Posterior cingulate gyrus (tissue), 11 donors: ENCODE data around the gene TET1.
"Not testable (repeated sequence)": the region's sequence is repeated elsewhere in the genome, so short reads cannot be mapped to it uniquely, and the experiment has no call there.

Experiments used
- DNase-seq, 10 donors: peaks; one replicate each; pipeline versions ENCODE4 v3.0.0 to v3.0.0-alpha.2; 2020 to 2021; ENCODE audit warnings: mixed read lengths in 3 of 10
- intact Hi-C: fragments of 100-400 bp; cut with DNase I; formaldehyde crosslinking; loops from one replicate; pipeline ENCODE4 v1.15.1; 2023

The TET1 gene

GRCh38 chr10:68666280-68666760, 106.2 kb downstream of the TET1 start:
- intact Hi-C loops: no loop called here
- DNase-seq: no peak

- intact Hi-C loops: no loop called here
- no peak for DNase-seq
Observed at GRCh38 chr10:68668231-68668630, 108.1 kb downstream of the TET1 start.

- no peak for DNase-seq
- intact Hi-C loops: no loop called here
Observed at GRCh38 chr10:68668972-68669371, 108.8 kb downstream of the TET1 start.

GRCh38 chr10:68684413-68684812, 124.3 kb downstream of the TET1 start:
- intact Hi-C loops: no loop called here
- no peak for DNase-seq

DNA sequence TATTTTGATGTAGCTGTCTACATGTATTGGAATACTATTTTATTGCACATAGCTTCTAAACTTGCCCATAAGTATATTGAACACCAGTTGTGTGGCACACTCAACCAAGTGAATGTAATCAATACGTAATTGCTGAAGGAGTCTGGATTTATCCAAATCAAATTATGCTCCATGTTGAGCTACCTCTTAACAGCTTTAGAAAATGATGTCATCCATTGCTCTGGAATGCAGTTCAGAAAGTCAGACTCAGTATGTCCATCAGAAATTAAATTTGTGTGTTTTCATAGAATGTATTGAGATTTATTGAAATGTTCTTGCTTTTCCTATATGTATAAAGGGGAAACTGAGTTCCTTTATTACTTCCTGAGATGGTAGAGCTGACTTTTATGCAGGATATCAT, 135.9 kb downstream of the TET1 start:
- no peak for DNase-seq
- intact Hi-C loops: no loop called here

DNA sequence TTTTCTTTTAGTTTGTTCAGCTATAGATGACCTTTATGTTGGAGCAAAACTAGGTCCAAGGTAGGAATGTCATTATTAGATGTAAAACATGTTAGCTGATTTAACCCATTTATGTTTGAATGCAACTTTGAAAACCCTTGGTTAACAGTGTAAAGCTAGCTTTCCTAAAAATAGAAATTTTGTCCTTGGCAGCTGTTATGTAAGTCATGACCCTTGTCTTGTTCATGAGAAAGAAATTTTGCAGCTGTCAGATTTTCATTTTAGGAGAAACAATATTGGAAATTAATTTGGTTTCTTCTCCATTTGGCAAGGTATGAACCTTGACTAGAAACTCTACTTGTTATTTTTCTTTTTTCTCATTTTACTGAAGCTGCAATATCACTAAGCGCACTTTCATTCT, 137.0 kb downstream of the TET1 start:
- DNase-seq: no peak
- intact Hi-C loops: no loop called here

GRCh38 chr10:68700197-68700596, 140.1 kb downstream of the TET1 start:
- intact Hi-C loops: no loop called here
- no peak for DNase-seq

- no peak for DNase-seq
- intact Hi-C loops: no loop called here
Observed at GRCh38 chr10:68705548-68705947, 145.4 kb downstream of the TET1 start.

DNA sequence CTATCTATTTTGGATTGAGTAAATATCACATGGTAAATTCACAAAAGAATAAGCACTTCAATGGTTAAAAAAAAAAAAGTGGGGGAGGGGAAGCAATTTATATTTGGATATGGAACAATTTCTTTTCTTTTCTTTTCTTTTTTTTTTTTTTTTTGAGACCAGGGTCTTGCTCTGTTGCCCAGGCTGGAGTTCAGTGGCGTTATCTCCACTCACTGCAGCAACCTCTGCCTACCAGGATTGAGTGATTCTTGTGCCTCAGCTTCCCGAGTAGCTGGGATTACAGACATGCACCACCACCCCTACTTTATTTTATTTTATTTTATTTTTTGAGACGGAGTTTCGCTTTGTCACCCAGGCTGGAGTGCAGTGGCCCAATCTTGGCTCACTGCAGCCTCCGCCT, 148.8 kb downstream of the TET1 start:
- intact Hi-C loops, DNase-seq: not testable (repeated sequence)

DNA sequence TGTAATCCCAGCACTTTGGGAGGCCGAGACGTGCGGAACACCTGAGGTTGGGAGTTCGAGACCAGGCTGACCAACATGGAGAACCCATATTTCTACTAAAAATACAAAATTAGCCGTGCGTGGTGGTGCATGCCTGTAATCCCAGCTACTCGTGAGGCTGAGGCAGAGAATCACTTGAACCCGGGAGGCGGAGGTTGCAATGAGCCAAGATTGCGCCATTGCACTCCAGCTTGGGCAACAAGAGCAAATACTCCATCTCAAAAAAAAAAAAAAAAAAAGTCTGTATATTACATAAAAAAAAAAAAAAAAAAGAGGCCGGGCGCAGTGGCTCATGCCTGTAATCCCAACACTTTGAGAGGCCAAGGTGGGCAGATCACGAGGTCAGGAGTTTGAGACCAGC, 152.9 kb downstream of the TET1 start:
- intact Hi-C loops, DNase-seq: not testable (repeated sequence)

DNA sequence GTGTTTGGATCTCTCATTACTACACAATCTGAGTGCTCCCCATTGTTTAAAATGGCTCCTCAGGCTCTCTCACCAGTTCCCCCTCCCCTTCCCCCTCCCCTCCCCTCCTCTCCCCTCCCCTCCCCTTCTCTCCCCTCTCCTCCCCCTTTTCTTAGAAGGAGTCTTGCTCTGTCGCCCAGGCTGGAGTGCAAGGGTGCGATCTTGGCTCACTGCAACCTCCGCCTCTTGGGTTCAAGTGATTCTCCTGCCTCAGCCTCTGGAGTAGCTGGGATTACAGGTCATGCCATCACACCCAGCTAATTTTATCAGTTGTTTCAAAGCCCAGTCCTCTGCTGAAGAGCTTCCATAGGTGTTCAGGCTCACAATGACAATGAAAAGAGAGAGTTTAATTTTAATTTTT, 157.3 kb downstream of the TET1 start:
- intact Hi-C loops: no loop called here

GRCh38 chr10:68720793-68721672, 160.9 kb downstream of the TET1 start, which contains the start of gene CCAR1:
Gene CCAR1 (plus strand): TSS chr10:68721239. CDS start chr10:68722505, 1,266 bp downstream.
- intact Hi-C loops: loop anchor here (1.0 to 10.0 kb wide), 4 partner anchors 121 to 194 kb away; partner anchors contain the start of genes DDX50, SLC25A16 and TET1
- peak; percentile 92 to 99 (median 94) for DNase-seq

More for the DNA sequence above, 157.3 kb downstream of the TET1 start:
- DNase-seq: no peak

GRCh38 chr10:68721673-68722335, 161.7 kb downstream of the TET1 start:
- intact Hi-C loops: loop anchor here (1.0 to 10.0 kb wide), 4 partner anchors 122 to 195 kb away; partner anchors contain the start of genes DDX50, SLC25A16 and TET1
- peak in 1 of 10 donors; percentile 13 for DNase-seq

GRCh38 chr10:68725016-68725415, 164.9 kb downstream of the TET1 start:
- no peak for DNase-seq
- intact Hi-C loops: loop anchor here (10.0 kb wide), 1 partner anchor 180 kb away; the partner anchor contains the start of gene DDX50

GRCh38 chr10:68727146-68727545, 167.0 kb downstream of the TET1 start:
- no peak for DNase-seq
- intact Hi-C loops: loop anchor here (10.0 kb wide), 1 partner anchor 178 kb away; the partner anchor contains the start of gene DDX50

GRCh38 chr10:68732651-68733050, 172.5 kb downstream of the TET1 start:
- intact Hi-C loops: no loop called here
- no peak for DNase-seq

DNA sequence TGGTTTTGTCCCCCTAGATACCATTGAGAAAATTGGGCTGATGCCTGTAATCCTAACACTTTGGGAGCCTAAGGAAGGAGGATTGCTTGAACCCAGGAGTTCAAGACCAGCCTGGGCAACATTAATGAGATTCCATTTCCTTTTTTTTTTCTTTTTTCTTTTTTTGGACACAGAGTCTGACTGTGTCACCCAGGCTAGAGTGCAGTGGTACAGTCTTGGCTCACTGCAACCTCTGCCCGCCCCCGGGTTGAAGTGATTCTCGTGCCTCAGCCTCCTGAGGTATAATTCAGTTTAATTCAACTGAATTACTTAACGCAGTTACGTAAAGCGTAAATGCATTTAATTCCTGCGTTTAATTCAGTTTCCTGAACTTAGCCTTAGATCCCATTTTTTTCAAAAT, 174.2 kb downstream of the TET1 start:
- intact Hi-C loops: no loop called here
- no peak for DNase-seq

DNA sequence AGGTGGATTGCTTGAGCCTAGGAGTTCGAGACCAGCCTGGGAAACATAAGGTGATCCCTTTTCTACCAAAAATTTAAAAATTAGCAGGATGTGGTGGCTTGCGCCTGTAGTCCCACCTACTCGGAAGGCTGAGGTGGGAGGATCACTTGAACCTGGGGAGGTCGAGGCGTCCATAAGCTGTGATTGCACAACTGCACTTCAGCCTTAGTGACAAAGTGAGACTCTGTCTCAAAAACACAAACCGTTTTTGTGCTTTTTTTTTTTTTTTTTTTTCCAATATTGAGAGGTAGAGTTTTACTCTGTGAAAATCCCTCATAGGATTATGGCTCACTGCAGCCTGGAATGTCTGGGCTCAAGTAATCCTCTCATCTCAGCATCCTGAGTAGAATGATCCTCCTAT, 175.0 kb downstream of the TET1 start:
- no peak for DNase-seq
- intact Hi-C loops: no loop called here

DNA sequence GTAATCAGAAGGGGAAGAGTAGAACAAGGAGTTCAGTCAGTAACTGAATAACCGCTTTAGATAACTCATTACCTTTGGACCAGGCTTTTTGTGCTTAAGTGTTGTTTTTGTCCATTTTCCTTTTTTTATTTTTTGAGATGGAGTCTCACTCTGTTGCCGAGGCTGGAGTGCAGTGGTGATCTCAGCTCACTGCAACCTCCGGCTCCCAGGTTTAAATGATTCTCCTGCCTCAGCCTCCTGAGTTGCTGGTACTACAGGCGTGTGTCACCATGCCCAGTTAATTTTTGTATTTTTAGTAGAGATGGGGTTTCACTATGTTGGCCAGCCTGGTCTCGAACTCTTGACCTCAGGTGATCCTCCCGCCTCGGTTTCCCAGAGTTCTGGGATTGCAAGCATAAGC, 175.6 kb downstream of the TET1 start:
- intact Hi-C loops, DNase-seq: not testable (repeated sequence)

GRCh38 chr10:68740676-68741075, 180.5 kb downstream of the TET1 start:
- intact Hi-C loops, DNase-seq: not testable (repeated sequence)

DNA sequence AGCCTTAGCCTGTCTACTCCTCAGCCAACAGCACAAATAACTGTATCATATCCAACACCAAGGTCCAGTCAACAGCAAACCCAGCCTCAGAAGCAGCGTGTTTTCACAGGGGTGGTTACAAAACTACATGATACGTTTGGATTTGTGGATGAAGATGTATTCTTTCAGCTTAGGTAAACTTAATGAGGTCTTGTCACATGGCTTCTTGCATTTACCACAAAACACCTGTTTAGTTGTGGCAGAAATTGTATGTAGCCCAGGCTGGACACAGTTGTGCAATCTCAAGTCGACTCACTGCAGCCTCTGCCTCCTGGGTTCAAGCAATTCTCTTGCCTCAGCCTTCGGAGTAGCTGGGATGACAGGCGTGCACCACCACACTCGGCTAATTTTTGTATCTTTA, 182.3 kb downstream of the TET1 start:
- intact Hi-C loops: no loop called here
- DNase-seq: no peak
